ENCODE results near the gene E2F8. TPM values are rescaled to one million over a fixed set of nuclear protein-coding genes. Genes with fewer than 3 reads are reported as not detected.

Gene E2F8
- total RNA-seq, 1 donor from 2014 or later: 0.13 TPM

GRCh38 chr11:19228968-19229367, 11.8 kb downstream of the E2F8 start:
- no peak for ATAC-seq
- intact Hi-C loops (cut with DNase I): no loop called here

GRCh38 chr11:19226378-19227195, 14.2 kb downstream of the E2F8 start:
- no peak for DNase-seq (ENCODE audit: low spot score)
- no peak for ATAC-seq
- intact Hi-C loops (cut with DNase I): no loop called here

More at GRCh38 chr11:19228968-19229367, 11.8 kb downstream of the E2F8 start:
- no peak for DNase-seq (ENCODE audit: low spot score)

GRCh38 chr11:19225581-19225980, 15.2 kb downstream of the E2F8 start:
- intact Hi-C loops (cut with DNase I): no loop called here
- DNase-seq (ENCODE audit: low spot score): no peak
- ATAC-seq: no peak

- ATAC-seq (no peak), DNase-seq (ENCODE audit: low spot score) (no peak)
- intact Hi-C loops (cut with DNase I): no loop called here
These were observed 15.6 kb downstream of the E2F8 start for GRCh38 chr11:19225123-19225522.

- intact Hi-C loops (cut with DNase I): no loop called here
- DNase-seq (ENCODE audit: low spot score) (no peak), ATAC-seq (no peak)
These were observed 19.6 kb downstream of the E2F8 start for GRCh38 chr11:19220903-19221724.

GRCh38 chr11:19218786-19219460, 21.8 kb downstream of the E2F8 start:
- intact Hi-C loops (cut with DNase I): no loop called here
- DNase-seq (ENCODE audit: low spot score) (no peak), ATAC-seq (no peak)

GRCh38 chr11:19218216-19218615, 22.5 kb downstream of the E2F8 start:
- intact Hi-C loops (cut with DNase I): no loop called here
- DNase-seq (ENCODE audit: low spot score): no peak
- no peak for ATAC-seq

- intact Hi-C loops (cut with DNase I): no loop called here
- no peak for ATAC-seq
- no peak for DNase-seq (ENCODE audit: low spot score)
These were observed 23.9 kb downstream of the E2F8 start for GRCh38 chr11:19216709-19217374.

GRCh38 chr11:19216021-19216420, 24.7 kb downstream of the E2F8 start:
- intact Hi-C loops (cut with DNase I): no loop called here
- ATAC-seq (no peak), DNase-seq (ENCODE audit: low spot score) (no peak)

DNA sequence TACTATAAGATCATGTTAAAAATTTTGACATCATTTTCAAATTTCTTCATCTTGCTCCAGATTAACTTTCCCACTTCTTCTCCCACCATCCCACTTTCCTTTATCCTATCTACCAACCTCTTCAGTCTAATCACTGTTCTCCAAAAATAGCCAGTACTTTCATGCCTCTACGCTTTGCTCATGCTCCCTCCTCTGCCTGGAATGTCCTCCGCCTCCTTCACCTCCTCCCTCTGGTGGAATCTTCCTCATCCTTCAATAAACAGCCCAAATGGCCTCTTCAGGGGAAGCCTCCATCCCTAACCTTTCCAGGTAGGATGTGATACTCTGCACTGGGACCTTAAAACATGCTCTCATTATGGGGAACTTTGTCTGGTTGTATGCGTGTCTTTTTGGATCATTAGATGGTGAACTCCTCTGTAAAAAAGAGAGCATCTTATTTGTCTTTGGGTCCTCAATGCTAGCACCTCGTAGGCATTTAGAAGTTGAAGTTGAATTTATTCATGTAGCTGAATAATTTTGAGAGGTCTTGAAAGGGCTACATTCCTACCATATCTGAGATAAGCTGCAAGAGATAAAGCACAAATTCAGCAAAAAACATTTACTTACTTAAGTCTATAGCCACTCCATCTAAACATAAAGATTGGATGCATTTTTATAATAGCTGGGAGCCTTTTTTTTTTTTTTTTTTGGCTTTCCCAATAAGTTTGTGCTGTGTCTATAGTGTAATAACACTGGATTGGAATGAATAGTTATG, 31.0 kb downstream of the E2F8 start:
- no peak for DNase-seq (ENCODE audit: low spot score)
- no peak for ATAC-seq
- intact Hi-C loops (cut with DNase I): no loop called here

DNA sequence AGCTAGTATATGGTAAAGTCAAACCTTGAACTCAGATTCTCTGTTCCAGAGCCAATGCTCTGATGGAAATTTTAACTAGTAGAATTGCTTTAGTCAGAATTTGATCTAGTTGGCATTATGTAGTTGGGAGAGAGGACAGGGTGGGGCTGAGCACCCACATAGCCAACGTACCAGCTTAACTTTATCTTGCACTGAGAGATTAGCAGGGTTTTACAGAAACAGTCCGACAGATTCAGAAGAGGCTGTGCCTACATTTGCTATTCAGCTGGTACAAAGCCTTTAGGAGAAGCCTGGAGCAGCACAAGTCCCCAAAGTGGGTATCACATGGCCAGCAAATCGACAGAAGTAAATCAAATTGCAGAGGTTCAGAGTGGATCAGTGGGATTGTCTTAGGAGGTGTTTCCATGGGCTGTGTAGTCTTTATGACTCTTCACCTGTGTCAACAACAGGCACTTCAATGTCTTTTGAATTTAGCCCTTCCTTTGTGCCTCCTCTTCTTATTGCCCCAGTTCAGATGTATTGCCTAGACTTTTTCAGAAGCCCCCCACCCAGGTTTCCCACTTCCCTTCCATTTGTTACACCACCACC, 31.7 kb downstream of the E2F8 start:
- ATAC-seq (no peak), DNase-seq (ENCODE audit: low spot score) (no peak)
- intact Hi-C loops (cut with DNase I): no loop called here

DNA sequence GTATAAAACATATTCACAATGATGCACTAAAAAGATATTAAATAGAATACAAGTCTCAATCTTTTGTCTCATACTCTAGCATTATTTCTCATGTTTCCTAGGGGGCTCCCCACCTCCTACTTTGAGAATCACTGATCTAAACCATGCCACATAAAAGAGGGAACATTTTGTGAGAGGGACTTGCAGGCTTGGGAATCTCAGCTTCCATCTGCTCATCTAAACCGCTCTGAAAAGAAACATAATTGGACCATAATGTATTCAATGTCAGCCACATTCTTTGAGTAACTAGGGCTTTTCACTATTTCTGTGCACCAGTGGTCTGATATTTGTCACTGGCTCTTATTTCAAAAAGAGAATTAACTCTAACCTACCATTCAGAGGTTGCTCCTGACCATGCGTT, 32.6 kb downstream of the E2F8 start:
- intact Hi-C loops (cut with DNase I): no loop called here
- ATAC-seq: no peak
- DNase-seq (ENCODE audit: low spot score): no peak

GRCh38 chr11:19204836-19205235, 35.9 kb downstream of the E2F8 start:
- DNase-seq (ENCODE audit: low spot score) (no peak), ATAC-seq (no peak)
- intact Hi-C loops (cut with DNase I): no loop called here

DNA sequence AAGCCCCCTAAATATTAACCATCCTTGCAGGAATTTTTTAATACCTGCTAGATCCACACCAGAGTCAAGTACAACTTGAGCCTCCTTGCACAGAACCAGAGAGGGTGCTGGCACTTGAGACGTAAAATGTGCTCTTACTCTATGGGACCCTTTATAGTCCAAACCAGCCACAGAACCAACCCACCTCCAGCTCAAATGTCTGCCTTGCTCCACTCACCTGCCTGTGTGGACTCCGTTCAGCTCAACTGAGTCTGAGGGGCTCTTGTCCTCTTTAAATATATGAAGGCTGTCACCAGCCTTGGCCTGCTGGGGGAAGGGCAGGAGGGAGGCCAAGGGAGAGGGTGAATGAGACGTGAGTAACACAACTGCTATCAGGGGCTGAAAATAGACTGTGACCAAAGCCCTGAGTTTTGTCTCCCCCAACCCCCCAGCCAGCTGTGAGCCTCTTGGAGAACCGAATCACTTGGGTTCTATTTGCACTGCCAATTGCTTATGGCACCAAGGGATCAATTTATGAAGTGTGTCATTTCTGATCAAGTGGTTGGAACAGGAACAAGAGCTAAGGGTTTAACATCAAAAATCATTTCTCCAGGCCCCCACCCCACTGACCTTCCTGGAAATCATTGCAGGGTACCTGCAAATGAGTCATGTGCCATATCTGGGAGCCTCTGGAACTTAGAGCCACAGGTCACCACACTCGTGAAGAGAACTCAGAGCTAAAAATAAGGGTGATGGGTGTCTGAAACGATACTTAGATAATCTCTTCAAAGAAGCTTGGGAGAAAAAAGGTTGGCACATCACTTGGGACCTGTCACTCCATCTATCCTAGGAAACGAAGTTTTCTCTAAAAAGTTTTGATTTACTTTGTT, 38.8 kb downstream of the E2F8 start, which contains the start of gene CSRP3:
TSS of gene CSRP3 (minus strand) at position 247 of the 869 bp plus-strand sequence. CDS start 9,535 bp downstream, outside the sequence.
- ATAC-seq: no peak
- no peak for DNase-seq (ENCODE audit: low spot score)
- intact Hi-C loops (cut with DNase I): no loop called here

DNA sequence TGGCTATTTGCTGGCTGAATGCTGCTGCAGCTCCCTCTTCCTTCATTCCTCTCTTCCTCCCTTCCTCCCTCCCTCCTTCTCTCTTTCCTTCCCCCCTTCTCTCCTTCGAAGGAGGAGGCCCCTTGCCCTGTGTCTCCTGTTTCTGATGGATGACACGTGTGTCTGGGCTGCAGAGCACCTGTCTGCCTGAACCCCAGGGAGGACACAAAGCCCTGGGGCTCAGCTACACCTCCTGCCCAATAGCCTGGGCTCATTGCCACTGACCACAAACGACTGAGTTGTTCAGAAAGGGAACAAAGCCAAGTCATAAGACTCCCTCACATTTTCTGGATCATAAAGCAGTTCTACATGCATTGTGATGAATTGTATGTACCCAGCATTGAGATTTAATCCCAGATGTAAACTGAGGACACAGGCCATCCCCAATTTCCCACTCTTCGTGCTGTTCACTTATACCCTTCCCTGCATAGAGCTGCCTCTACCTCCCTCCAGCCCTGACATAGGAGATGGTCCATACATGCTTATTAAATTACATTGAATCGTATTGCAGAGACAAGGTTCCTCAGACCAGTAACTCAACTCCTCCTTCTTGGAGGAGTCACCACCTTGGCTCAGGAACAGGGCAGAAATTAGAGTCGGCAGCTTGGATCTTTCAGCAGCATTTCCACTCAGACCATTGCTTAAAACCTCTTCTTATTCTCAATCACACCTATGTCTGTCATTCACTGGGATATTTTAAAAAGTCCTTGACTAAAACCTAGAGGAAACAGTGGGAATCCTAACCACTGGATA, 40.1 kb downstream of the E2F8 start:
- peak; percentile 50 for ATAC-seq
- no peak for DNase-seq (ENCODE audit: low spot score)
- intact Hi-C loops (cut with DNase I): no loop called here

- no peak for ATAC-seq
- intact Hi-C loops (cut with DNase I): no loop called here
- DNase-seq (ENCODE audit: low spot score): no peak
These were observed 41.0 kb downstream of the E2F8 start for GRCh38 chr11:19199771-19200170.
